HEK293 (cell line): ENCODE measurements around the gene ADGRB3.

Experiments
- CTCF ChIA-PET: fragments of 350-600 bp; formaldehyde crosslinking; extraction: SDS; loops from one replicate; lab custom pipeline; 2021; ENCODE audit warnings: antibody characterized with exemption; lab: Yijun Ruan, JAX
- POLR2A ChIA-PET: fragments of 300-600 bp; formaldehyde crosslinking; extraction: SDS; loops from one replicate; lab custom pipeline; 2020; ENCODE audit warnings: antibody characterized with exemption, inconsistent platforms; lab: Yijun Ruan, JAX
- H3K27ac ChIP-seq: fragments of 200-500 bp; sonication (Bioruptor generic); 2 replicates; pipeline ENCODE4 v1.5.1; 2014; ENCODE audit warnings: low read depth, low read length, control low read depth, inconsistent platforms; ENCODE audit errors: extremely low read depth
- H3K36me3 ChIP-seq, 2 experiments: fragments of 200-500 bp in 1 of 2; sonication (Bioruptor generic) in 1 of 2; 1 replicate in 1 of 2; 2 replicates in 1 of 2; pipeline ENCODE4 v1.5.1; 2014 to 2017; ENCODE audit warnings: inconsistent platforms in 2 of 2, low read length in 2 of 2; ENCODE audit not compliant: control insufficient read depth in 2 of 2, insufficient read depth in 1 of 2
- H3K4me1 ChIP-seq: fragments of 200-500 bp; sonication (Bioruptor generic); 2 replicates; pipeline ENCODE4 v1.5.1; 2014; ENCODE audit warnings: mild to moderate bottlenecking, low read length, inconsistent platforms; ENCODE audit not compliant: control insufficient read depth, insufficient read depth
- H3K4me3 ChIP-seq: 2 replicates; pipeline ENCODE4 v1.5.1; 2011; ENCODE audit warnings: low read depth, mild to moderate bottlenecking, control low read depth, low read length, moderate library complexity
- H3K9me3 ChIP-seq: fragments of 200-500 bp; sonication (Bioruptor generic); 2 replicates; pipeline ENCODE4 v1.5.1; 2014; ENCODE audit warnings: low read depth, low read length, inconsistent platforms; ENCODE audit not compliant: control insufficient read depth, insufficient read depth
- GLIS1 ChIP-seq: fragments of 450-650 bp; formaldehyde crosslinking; IDR thresholded peaks from 2 replicates; pipeline ENCODE4 v1.5.1; 2016; ENCODE audit warnings: missing biosample characterization, missing genetic modification characterization
- MYNN ChIP-seq: fragments of 450-650 bp; formaldehyde crosslinking; IDR thresholded peaks from 2 replicates; pipeline ENCODE4 v1.5.1; 2016; ENCODE audit warnings: missing biosample characterization, missing genetic modification characterization, borderline replicate concordance
- SETDB1 ChIP-seq: IDR thresholded peaks from one replicate; pipeline ENCODE4 v1.6.1; 2017; ENCODE audit warnings: mild to moderate bottlenecking, low read length, moderate library complexity, mixed read lengths; ENCODE audit not compliant: insufficient read length
- SP2 ChIP-seq: fragments of 450-650 bp; formaldehyde crosslinking; IDR thresholded peaks from 2 replicates; pipeline ENCODE4 v1.5.1; 2016; ENCODE audit warnings: missing biosample characterization, missing genetic modification characterization
- SP7 ChIP-seq: fragments of 450-650 bp; formaldehyde crosslinking; IDR thresholded peaks from 2 replicates; pipeline ENCODE4 v1.5.1; 2016; ENCODE audit warnings: missing biosample characterization, missing genetic modification characterization
- ZBTB17 ChIP-seq: fragments of 450-650 bp; formaldehyde crosslinking; IDR thresholded peaks from 2 replicates; pipeline ENCODE4 v1.5.1; 2016; ENCODE audit warnings: missing biosample characterization, missing genetic modification characterization
- ZNF112 ChIP-seq: fragments of 450-650 bp; formaldehyde crosslinking; IDR thresholded peaks from 2 replicates; pipeline ENCODE4 v1.5.0; 2017; ENCODE audit warnings: missing biosample characterization, missing genetic modification characterization
- ZNF114 ChIP-seq: fragments of 450-650 bp; formaldehyde crosslinking; IDR thresholded peaks from 2 replicates; pipeline ENCODE4 v1.5.0; 2017; ENCODE audit warnings: missing biosample characterization, missing genetic modification characterization
- ZNF140 ChIP-seq: fragments of 450-650 bp; formaldehyde crosslinking; IDR thresholded peaks from 2 replicates; pipeline ENCODE4 v1.5.1; 2016; ENCODE audit warnings: missing biosample characterization, missing genetic modification characterization
- ZNF211 ChIP-seq: fragments of 450-650 bp; formaldehyde crosslinking; IDR thresholded peaks from 2 replicates; pipeline ENCODE4 v1.5.1; 2016; ENCODE audit warnings: low read depth, missing biosample characterization, missing genetic modification characterization
- ZNF223 ChIP-seq: fragments of 450-650 bp; formaldehyde crosslinking; IDR thresholded peaks from 2 replicates; pipeline ENCODE4 v1.5.1; 2016; ENCODE audit warnings: missing biosample characterization, missing genetic modification characterization
- ZNF350 ChIP-seq: fragments of 450-650 bp; formaldehyde crosslinking; IDR thresholded peaks from 2 replicates; pipeline ENCODE4 v1.5.0; 2017; ENCODE audit warnings: missing biosample characterization, mild to moderate bottlenecking, missing genetic modification characterization
- ZNF544 ChIP-seq: fragments of 450-650 bp; formaldehyde crosslinking; IDR thresholded peaks from 2 replicates; pipeline ENCODE4 v1.5.0; 2017; ENCODE audit warnings: missing biosample characterization, missing genetic modification characterization
- ZNF561 ChIP-seq: fragments of 450-650 bp; IDR thresholded peaks from 2 replicates; pipeline ENCODE4 v1.5.1; 2018; ENCODE audit warnings: missing biosample characterization, missing genetic modification characterization, borderline replicate concordance
- ZNF571 ChIP-seq: fragments of 450-650 bp; formaldehyde crosslinking; IDR thresholded peaks from 2 replicates; pipeline ENCODE4 v1.5.0; 2017; ENCODE audit warnings: missing biosample characterization, missing genetic modification characterization
- ZNF600 ChIP-seq: fragments of 450-650 bp; formaldehyde crosslinking; IDR thresholded peaks from 2 replicates; pipeline ENCODE4 v1.5.1; 2016; ENCODE audit warnings: missing biosample characterization, missing genetic modification characterization
- ZNF777 ChIP-seq: fragments of 450-650 bp; formaldehyde crosslinking; IDR thresholded peaks from 2 replicates; pipeline ENCODE4 v1.5.1; 2017; ENCODE audit warnings: missing biosample characterization, missing genetic modification characterization, borderline replicate concordance
- TF ChIP-seq, protein P1 (sequence below): fragments of 450-650 bp; formaldehyde crosslinking; IDR thresholded peaks from 2 replicates; pipeline ENCODE4 v1.5.1; 2016; ENCODE audit warnings: missing biosample characterization, missing genetic modification characterization
- TF ChIP-seq, protein P2 (sequence below): fragments of 450-650 bp; formaldehyde crosslinking; conservative IDR thresholded peaks from 2 replicates; pipeline ENCODE4 v1.5.1; 2016; ENCODE audit warnings: low read depth, missing biosample characterization, missing genetic modification characterization
- TF ChIP-seq, protein P3 (sequence below): fragments of 450-650 bp; formaldehyde crosslinking; IDR thresholded peaks from 2 replicates; pipeline ENCODE4; 2016; ENCODE audit warnings: missing biosample characterization, missing genetic modification characterization

The ADGRB3 gene

DNA sequence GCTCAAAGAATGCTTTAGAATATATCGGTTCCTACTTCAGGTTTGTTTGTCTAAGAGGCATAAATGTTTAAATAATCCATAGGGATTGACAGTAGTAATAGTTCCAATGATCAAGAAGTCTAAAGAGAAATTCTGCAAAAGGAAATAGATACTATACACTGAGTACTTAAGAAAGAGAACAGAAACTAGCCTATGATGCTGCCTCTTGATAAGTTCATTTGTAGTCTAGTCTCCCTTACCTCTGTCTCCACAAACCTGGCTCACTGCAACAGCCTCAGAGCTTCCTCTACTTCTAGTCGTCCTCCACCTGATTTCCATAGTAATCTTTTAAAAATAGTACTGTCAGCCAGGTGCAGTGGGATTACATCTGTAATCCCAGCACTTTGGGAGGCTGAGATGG, 650.0 kb downstream of the ADGRB3 start:
- H3K4me3 ChIP-seq: no peak overlapping the region
- H3K36me3 ChIP-seq: no peaks in the 10 kb centered on the region
- no peak overlapping the region for H3K27ac ChIP-seq
- ChIA-PET CTCF (no interaction called here), POLR2A (no interaction called here)
- no peak for TF ChIP-seq SP2 (tag by site-specific recombination)
- TF ChIP-seq GLIS1 (tag by site-specific recombination): no peak
- no peak for TF ChIP-seq ZNF561 (tag by site-specific recombination)
- no peak for TF ChIP-seq ZNF777
- TF ChIP-seq ZNF140: no peak
- no peak for TF ChIP-seq ZNF600 (tag by site-specific recombination)
- TF ChIP-seq, protein P1, sequence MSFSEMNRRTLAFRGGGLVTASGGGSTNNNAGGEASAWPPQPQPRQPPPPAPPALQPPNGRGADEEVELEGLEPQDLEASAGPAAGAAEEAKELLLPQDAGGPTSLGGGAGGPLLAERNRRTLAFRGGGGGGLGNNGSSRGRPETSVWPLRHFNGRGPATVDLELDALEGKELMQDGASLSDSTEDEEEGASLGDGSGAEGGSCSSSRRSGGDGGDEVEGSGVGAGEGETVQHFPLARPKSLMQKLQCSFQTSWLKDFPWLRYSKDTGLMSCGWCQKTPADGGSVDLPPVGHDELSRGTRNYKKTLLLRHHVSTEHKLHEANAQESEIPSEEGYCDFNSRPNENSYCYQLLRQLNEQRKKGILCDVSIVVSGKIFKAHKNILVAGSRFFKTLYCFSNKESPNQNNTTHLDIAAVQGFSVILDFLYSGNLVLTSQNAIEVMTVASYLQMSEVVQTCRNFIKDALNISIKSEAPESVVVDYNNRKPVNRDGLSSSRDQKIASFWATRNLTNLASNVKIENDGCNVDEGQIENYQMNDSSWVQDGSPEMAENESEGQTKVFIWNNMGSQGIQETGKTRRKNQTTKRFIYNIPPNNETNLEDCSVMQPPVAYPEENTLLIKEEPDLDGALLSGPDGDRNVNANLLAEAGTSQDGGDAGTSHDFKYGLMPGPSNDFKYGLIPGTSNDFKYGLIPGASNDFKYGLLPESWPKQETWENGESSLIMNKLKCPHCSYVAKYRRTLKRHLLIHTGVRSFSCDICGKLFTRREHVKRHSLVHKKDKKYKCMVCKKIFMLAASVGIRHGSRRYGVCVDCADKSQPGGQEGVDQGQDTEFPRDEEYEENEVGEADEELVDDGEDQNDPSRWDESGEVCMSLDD (tag by site-specific recombination): no peak
- TF ChIP-seq ZBTB17 (tag by site-specific recombination): no peak
- TF ChIP-seq ZNF114 (tag by site-specific recombination): no peak
- no peak for TF ChIP-seq MYNN (tag by site-specific recombination)
- TF ChIP-seq, protein P2, sequence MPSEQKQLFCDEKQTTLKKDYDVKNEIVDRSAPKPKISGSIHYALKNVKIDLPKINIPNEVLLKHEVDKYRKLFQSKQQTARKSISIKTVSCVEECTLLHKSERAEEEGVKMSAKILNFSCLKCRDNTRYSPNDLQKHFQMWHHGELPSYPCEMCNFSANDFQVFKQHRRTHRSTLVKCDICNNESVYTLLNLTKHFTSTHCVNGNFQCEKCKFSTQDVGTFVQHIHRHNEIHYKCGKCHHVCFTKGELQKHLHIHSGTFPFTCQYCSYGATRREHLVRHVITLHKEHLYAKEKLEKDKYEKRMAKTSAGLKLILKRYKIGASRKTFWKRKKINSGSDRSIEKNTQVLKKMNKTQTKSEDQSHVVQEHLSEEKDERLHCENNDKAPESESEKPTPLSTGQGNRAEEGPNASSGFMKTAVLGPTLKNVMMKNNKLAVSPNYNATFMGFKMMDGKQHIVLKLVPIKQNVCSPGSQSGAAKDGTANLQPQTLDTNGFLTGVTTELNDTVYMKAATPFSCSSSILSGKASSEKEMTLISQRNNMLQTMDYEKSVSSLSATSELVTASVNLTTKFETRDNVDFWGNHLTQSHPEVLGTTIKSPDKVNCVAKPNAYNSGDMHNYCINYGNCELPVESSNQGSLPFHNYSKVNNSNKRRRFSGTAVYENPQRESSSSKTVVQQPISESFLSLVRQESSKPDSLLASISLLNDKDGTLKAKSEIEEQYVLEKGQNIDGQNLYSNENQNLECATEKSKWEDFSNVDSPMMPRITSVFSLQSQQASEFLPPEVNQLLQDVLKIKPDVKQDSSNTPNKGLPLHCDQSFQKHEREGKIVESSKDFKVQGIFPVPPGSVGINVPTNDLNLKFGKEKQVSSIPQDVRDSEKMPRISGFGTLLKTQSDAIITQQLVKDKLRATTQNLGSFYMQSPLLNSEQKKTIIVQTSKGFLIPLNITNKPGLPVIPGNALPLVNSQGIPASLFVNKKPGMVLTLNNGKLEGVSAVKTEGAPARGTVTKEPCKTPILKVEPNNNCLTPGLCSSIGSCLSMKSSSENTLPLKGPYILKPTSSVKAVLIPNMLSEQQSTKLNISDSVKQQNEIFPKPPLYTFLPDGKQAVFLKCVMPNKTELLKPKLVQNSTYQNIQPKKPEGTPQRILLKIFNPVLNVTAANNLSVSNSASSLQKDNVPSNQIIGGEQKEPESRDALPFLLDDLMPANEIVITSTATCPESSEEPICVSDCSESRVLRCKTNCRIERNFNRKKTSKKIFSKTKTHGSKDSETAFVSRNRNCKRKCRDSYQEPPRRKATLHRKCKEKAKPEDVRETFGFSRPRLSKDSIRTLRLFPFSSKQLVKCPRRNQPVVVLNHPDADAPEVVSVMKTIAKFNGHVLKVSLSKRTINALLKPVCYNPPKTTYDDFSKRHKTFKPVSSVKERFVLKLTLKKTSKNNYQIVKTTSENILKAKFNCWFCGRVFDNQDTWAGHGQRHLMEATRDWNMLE: no peak
- no peak for TF ChIP-seq ZNF223 (tag by site-specific recombination)
- TF ChIP-seq ZNF544: no peak
- TF ChIP-seq ZNF571: no peak
- TF ChIP-seq, protein P3, sequence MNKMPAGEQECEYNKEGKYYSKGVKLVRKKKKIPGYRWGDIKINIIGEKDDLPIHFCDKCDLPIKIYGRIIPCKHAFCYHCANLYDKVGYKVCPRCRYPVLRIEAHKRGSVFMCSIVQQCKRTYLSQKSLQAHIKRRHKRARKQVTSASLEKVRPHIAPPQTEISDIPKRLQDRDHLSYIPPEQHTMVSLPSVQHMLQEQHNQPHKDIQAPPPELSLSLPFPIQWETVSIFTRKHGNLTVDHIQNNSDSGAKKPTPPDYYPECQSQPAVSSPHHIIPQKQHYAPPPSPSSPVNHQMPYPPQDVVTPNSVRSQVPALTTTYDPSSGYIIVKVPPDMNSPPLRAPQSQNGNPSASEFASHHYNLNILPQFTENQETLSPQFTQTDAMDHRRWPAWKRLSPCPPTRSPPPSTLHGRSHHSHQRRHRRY (tag by site-specific recombination): no peak
- no peak for TF ChIP-seq ZNF350 (tag by site-specific recombination)
- no peak for TF ChIP-seq ZNF112 (tag by site-specific recombination)
- TF ChIP-seq SETDB1: no peak
- no peak for TF ChIP-seq SP7
- TF ChIP-seq ZNF211 (tag by site-specific recombination): no peak
- H3K9me3 ChIP-seq: no peaks in the 10 kb centered on the region
- no peaks in the 10 kb centered on the region for H3K4me1 ChIP-seq
